HEK293 (cell line): ENCODE measurements around the gene MBD5.

Source experiments
- CTCF ChIA-PET: fragments of 350-600 bp; formaldehyde crosslinking; extraction: SDS; loops from one replicate; lab custom pipeline; 2021; ENCODE audit warnings: antibody characterized with exemption; lab: Yijun Ruan, JAX
- POLR2A ChIA-PET: fragments of 300-600 bp; formaldehyde crosslinking; extraction: SDS; loops from one replicate; lab custom pipeline; 2020; ENCODE audit warnings: antibody characterized with exemption, inconsistent platforms; lab: Yijun Ruan, JAX
- H3K27ac ChIP-seq: fragments of 200-500 bp; sonication (Bioruptor generic); 2 replicates; pipeline ENCODE4 v1.5.1; 2014; ENCODE audit warnings: low read depth, low read length, control low read depth, inconsistent platforms; ENCODE audit errors: extremely low read depth
- H3K36me3 ChIP-seq, 2 experiments: fragments of 200-500 bp in 1 of 2; sonication (Bioruptor generic) in 1 of 2; 1 replicate in 1 of 2; 2 replicates in 1 of 2; pipeline ENCODE4 v1.5.1; 2014 to 2017; ENCODE audit warnings: inconsistent platforms in 2 of 2, low read length in 2 of 2; ENCODE audit not compliant: control insufficient read depth in 2 of 2, insufficient read depth in 1 of 2
- H3K4me1 ChIP-seq: fragments of 200-500 bp; sonication (Bioruptor generic); 2 replicates; pipeline ENCODE4 v1.5.1; 2014; ENCODE audit warnings: mild to moderate bottlenecking, low read length, inconsistent platforms; ENCODE audit not compliant: control insufficient read depth, insufficient read depth
- H3K4me3 ChIP-seq: 2 replicates; pipeline ENCODE4 v1.5.1; 2011; ENCODE audit warnings: low read depth, mild to moderate bottlenecking, control low read depth, low read length, moderate library complexity
- H3K9me3 ChIP-seq: fragments of 200-500 bp; sonication (Bioruptor generic); 2 replicates; pipeline ENCODE4 v1.5.1; 2014; ENCODE audit warnings: low read depth, low read length, inconsistent platforms; ENCODE audit not compliant: control insufficient read depth, insufficient read depth
- HOXD13 ChIP-seq: sonication (generic); formaldehyde crosslinking; IDR thresholded peaks from 2 replicates; pipeline ENCODE4 v1.8.0; 2022; ENCODE audit warnings: missing genetic modification reagents, borderline replicate concordance
- MYNN ChIP-seq: fragments of 450-650 bp; formaldehyde crosslinking; IDR thresholded peaks from 2 replicates; pipeline ENCODE4 v1.5.1; 2016; ENCODE audit warnings: missing biosample characterization, missing genetic modification characterization, borderline replicate concordance
- MZF1 ChIP-seq: fragments of 450-650 bp; formaldehyde crosslinking; IDR thresholded peaks from 2 replicates; pipeline ENCODE4 v1.5.1; 2017; ENCODE audit warnings: missing biosample characterization, missing genetic modification characterization, borderline replicate concordance
- REPIN1 ChIP-seq: fragments of 450-650 bp; formaldehyde crosslinking; IDR thresholded peaks from 2 replicates; pipeline ENCODE4 v1.5.1; 2017; ENCODE audit warnings: missing biosample characterization, missing genetic modification characterization, low read depth
- ZBTB7A ChIP-seq: fragments of 450-650 bp; formaldehyde crosslinking; IDR thresholded peaks from 2 replicates; pipeline ENCODE4 v1.5.1; 2016; ENCODE audit warnings: low read depth, missing biosample characterization, missing genetic modification characterization
- ZNF155 ChIP-seq: fragments of 450-650 bp; formaldehyde crosslinking; IDR thresholded peaks from 2 replicates; pipeline ENCODE4 v1.5.1; 2016; ENCODE audit warnings: missing biosample characterization, missing genetic modification characterization
- ZNF292 ChIP-seq: fragments of 450-650 bp; formaldehyde crosslinking; IDR thresholded peaks from 2 replicates; pipeline ENCODE4 v1.5.1; 2016; ENCODE audit warnings: low read depth, missing biosample characterization, missing genetic modification characterization, borderline replicate concordance
- ZNF37A ChIP-seq: fragments of 450-650 bp; IDR thresholded peaks from 2 replicates; pipeline ENCODE4 v1.5.1; 2018; ENCODE audit warnings: missing biosample characterization, missing genetic modification characterization
- ZNF416 ChIP-seq: fragments of 450-650 bp; formaldehyde crosslinking; IDR thresholded peaks from 2 replicates; pipeline ENCODE4 v1.5.1; 2016; ENCODE audit warnings: missing biosample characterization, missing genetic modification characterization
- ZNF621 ChIP-seq: fragments of 450-650 bp; formaldehyde crosslinking; IDR thresholded peaks from 2 replicates; pipeline ENCODE4 v1.5.1; 2017; ENCODE audit warnings: missing biosample characterization, missing genetic modification characterization
- ZNF629 ChIP-seq: fragments of 450-650 bp; formaldehyde crosslinking; IDR thresholded peaks from 2 replicates; pipeline ENCODE4 v1.5.1; 2017; ENCODE audit warnings: missing biosample characterization, missing genetic modification characterization
- ZNF670 ChIP-seq: fragments of 450-650 bp; formaldehyde crosslinking; IDR thresholded peaks from 2 replicates; pipeline ENCODE4 v1.5.1; 2016; ENCODE audit warnings: missing biosample characterization, missing genetic modification characterization, low read depth
- ZNF701 ChIP-seq: fragments of 450-650 bp; formaldehyde crosslinking; IDR thresholded peaks from 2 replicates; pipeline ENCODE4 v1.5.1; 2016; ENCODE audit warnings: missing biosample characterization, missing genetic modification characterization
- ZNF768 ChIP-seq: fragments of 450-650 bp; formaldehyde crosslinking; IDR thresholded peaks from 2 replicates; pipeline ENCODE4 v1.5.1; 2018; ENCODE audit warnings: missing biosample characterization, mild to moderate bottlenecking, missing genetic modification characterization
- ZNF843 ChIP-seq: fragments of 450-650 bp; formaldehyde crosslinking; IDR thresholded peaks from 2 replicates; pipeline ENCODE4 v1.5.1; 2016; ENCODE audit warnings: missing biosample characterization, missing genetic modification characterization
- TF ChIP-seq, protein P1 (sequence below): fragments of 450-650 bp; formaldehyde crosslinking; IDR thresholded peaks from 2 replicates; pipeline ENCODE4 v1.5.1; 2016; ENCODE audit warnings: missing biosample characterization, missing genetic modification characterization
- TF ChIP-seq, protein P2 (sequence below): fragments of 450-650 bp; formaldehyde crosslinking; IDR thresholded peaks from 2 replicates; pipeline ENCODE4 v1.5.0; 2017; ENCODE audit warnings: missing biosample characterization, missing genetic modification characterization, borderline replicate concordance
- TF ChIP-seq, protein P3 (sequence below): fragments of 450-650 bp; formaldehyde crosslinking; IDR thresholded peaks from 2 replicates; pipeline ENCODE4 v1.5.1; 2016; ENCODE audit warnings: missing biosample characterization, missing genetic modification characterization

MBD5 gene

DNA sequence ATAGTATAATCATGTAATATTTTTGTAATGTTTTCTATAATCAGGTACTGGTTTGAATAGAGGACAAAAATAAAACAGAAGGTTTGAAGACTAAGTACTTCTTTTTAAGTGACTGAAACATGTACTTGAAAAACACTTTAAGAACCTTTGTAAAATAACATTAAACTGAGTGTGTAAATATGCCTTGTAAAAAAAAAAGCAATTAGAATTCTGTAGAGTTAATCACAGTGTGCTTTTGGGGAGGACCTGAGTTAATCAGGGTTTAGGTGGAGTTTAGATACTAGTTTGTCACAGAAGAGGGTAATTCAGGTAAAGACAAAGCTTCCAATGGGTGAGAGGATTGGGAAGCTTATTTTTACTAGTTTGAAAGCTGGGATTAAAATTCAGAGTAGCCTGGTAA is 10.3 kb downstream of the MBD5 start:
- CTCF ChIA-PET: interaction anchor here (0.6 to 0.8 kb wide), 2 partner anchors 1324 to 1726 kb away, joined by 3 to 4 read pairs; no protein-coding TSS in a partner anchor
- POLR2A ChIA-PET: interaction anchor here (2.4 kb wide), 1 partner anchor 10 kb away, joined by 13 read pairs; the partner anchor contains the start of genes MBD5 and ORC4
- TF ChIP-seq REPIN1 (tag by site-specific recombination) (no peak), ZNF621 (no peak), ZNF701 (no peak)

DNA sequence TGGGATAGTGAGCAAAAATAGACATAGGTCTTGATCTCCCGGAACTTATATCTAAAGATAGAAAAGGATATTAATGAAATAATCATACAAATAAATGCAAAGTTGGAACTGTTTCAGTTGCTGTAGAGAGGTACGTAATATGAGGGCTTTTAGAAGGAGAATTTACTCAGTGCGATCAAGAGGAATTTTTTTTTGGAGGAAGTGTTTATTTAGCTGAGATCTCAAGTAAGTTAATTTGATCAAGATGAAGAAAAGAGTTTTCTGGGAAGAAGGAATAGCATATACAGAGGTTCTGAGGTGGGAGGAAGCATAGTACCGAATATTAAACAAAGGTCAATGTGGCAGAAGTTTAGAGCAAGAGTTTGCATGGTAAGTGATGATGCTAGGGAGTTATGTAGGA is 11.3 kb downstream of the MBD5 start:
- no peak overlapping the region for H3K27ac ChIP-seq
- peaks cover 17% of the 10 kb centered on the region for H3K4me1 ChIP-seq
- TF ChIP-seq HOXD13 (CRISPR knock-in tag): no peak
- no peak for TF ChIP-seq MZF1 (tag by site-specific recombination)
- no peak for TF ChIP-seq MYNN
- no peak for TF ChIP-seq ZNF621
- no peak for TF ChIP-seq ZNF292 (tag by site-specific recombination)
- no peak for TF ChIP-seq ZNF670 (tag by site-specific recombination)
- no peak for TF ChIP-seq ZNF416 (tag by site-specific recombination)
- no peak for TF ChIP-seq ZNF768
- TF ChIP-seq, protein P1, sequence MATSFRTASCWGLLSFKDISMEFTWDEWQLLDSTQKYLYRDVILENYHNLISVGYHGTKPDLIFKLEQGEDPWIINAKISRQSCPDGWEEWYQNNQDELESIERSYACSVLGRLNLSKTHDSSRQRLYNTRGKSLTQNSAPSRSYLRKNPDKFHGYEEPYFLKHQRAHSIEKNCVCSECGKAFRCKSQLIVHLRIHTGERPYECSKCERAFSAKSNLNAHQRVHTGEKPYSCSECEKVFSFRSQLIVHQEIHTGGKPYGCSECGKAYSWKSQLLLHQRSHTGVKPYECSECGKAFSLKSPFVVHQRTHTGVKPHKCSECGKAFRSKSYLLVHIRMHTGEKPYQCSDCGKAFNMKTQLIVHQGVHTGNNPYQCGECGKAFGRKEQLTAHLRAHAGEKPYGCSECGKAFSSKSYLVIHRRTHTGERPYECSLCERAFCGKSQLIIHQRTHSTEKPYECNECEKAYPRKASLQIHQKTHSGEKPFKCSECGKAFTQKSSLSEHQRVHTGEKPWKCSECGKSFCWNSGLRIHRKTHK (tag by site-specific recombination): no peak
- TF ChIP-seq, protein P2, sequence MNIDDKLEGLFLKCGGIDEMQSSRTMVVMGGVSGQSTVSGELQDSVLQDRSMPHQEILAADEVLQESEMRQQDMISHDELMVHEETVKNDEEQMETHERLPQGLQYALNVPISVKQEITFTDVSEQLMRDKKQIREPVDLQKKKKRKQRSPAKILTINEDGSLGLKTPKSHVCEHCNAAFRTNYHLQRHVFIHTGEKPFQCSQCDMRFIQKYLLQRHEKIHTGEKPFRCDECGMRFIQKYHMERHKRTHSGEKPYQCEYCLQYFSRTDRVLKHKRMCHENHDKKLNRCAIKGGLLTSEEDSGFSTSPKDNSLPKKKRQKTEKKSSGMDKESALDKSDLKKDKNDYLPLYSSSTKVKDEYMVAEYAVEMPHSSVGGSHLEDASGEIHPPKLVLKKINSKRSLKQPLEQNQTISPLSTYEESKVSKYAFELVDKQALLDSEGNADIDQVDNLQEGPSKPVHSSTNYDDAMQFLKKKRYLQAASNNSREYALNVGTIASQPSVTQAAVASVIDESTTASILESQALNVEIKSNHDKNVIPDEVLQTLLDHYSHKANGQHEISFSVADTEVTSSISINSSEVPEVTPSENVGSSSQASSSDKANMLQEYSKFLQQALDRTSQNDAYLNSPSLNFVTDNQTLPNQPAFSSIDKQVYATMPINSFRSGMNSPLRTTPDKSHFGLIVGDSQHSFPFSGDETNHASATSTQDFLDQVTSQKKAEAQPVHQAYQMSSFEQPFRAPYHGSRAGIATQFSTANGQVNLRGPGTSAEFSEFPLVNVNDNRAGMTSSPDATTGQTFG: no peak
- no peak for TF ChIP-seq ZNF629 (tag by site-specific recombination)
- no peak for TF ChIP-seq ZNF843 (tag by site-specific recombination)
- TF ChIP-seq ZNF37A: no peak
- TF ChIP-seq ZNF155 (tag by site-specific recombination): no peak
- TF ChIP-seq, protein P3, sequence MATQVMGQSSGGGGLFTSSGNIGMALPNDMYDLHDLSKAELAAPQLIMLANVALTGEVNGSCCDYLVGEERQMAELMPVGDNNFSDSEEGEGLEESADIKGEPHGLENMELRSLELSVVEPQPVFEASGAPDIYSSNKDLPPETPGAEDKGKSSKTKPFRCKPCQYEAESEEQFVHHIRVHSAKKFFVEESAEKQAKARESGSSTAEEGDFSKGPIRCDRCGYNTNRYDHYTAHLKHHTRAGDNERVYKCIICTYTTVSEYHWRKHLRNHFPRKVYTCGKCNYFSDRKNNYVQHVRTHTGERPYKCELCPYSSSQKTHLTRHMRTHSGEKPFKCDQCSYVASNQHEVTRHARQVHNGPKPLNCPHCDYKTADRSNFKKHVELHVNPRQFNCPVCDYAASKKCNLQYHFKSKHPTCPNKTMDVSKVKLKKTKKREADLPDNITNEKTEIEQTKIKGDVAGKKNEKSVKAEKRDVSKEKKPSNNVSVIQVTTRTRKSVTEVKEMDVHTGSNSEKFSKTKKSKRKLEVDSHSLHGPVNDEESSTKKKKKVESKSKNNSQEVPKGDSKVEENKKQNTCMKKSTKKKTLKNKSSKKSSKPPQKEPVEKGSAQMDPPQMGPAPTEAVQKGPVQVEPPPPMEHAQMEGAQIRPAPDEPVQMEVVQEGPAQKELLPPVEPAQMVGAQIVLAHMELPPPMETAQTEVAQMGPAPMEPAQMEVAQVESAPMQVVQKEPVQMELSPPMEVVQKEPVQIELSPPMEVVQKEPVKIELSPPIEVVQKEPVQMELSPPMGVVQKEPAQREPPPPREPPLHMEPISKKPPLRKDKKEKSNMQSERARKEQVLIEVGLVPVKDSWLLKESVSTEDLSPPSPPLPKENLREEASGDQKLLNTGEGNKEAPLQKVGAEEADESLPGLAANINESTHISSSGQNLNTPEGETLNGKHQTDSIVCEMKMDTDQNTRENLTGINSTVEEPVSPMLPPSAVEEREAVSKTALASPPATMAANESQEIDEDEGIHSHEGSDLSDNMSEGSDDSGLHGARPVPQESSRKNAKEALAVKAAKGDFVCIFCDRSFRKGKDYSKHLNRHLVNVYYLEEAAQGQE (tag by site-specific recombination): no peak
- no peak for TF ChIP-seq ZBTB7A (tag by site-specific recombination)
- POLR2A ChIA-PET: interaction anchor here (2.4 kb wide), 1 partner anchor 11 kb away, joined by 13 read pairs; the partner anchor contains the start of genes MBD5 and ORC4
- H3K9me3 ChIP-seq: no peaks in the 10 kb centered on the region
- CTCF ChIA-PET: interaction anchor here (0.7 to 1.9 kb wide), 2 partner anchors 477 to 522 kb away, joined by 3 to 4 read pairs; no protein-coding TSS in a partner anchor
- no peak overlapping the region for H3K4me3 ChIP-seq
- H3K36me3 ChIP-seq: no peaks in the 10 kb centered on the region; a peak in 1 of 3 replicates

More for the DNA sequence above, 10.3 kb downstream of the MBD5 start:
- peaks cover 21% of the 10 kb centered on the region for H3K4me1 ChIP-seq
- H3K36me3 ChIP-seq: no peaks in the 10 kb centered on the region; a peak in 1 of 3 replicates
- no peak overlapping the region for H3K27ac ChIP-seq
- no peak overlapping the region for H3K4me3 ChIP-seq
- H3K9me3 ChIP-seq: no peaks in the 10 kb centered on the region
